ENCODE data around the gene ASAP3. TPM values are rescaled to one million over a fixed set of nuclear protein-coding genes. Genes with fewer than 3 reads are reported as not detected.

The ASAP3 gene
- total and polyA plus RNA-seq, 10 donors, result 2.9 to 13.8 (median 9.0) TPM

- TF ChIP-seq POLR2AphosphoS5 (IDR thresholded peaks at IDR 0.05) (no peak), POLR2A (IDR thresholded peaks at IDR 0.05) (no peak), CTCF (IDR thresholded peaks at IDR 0.05 in 8 of 11, conservative IDR thresholded peaks at IDR 0.05 in 3 of 11) (no peak)
- no peak overlapping the region for H3K4me3 ChIP-seq
- intact Hi-C loops (cut with DNase I; ENCODE audit: low total_unique reads), result no loop called here
Observed at GRCh38 chr1:23481904-23482303, 2.1 kb downstream of the ASAP3 start.

GRCh38 chr1:23481026-23481597 lies 2.9 kb downstream of the ASAP3 start:
- Histone ChIP-seq H3K4me3 (no peak overlapping the region), H3K27ac (no peak overlapping the region), H3K9me3 (no peaks in the 10 kb centered on the region), H3K36me3 (no peaks in the 10 kb centered on the region), H3K27me3 (replicated peaks in 1 of 7) (peaks cover 0 to 48% (median 7%) of the 10 kb centered on the region in 7 donors), H3K4me1 (peaks cover 12 to 26% (median 16%) of the 10 kb centered on the region in 6 donors)
- no peak for TF ChIP-seq POLR2A (IDR thresholded peaks at IDR 0.05)
- TF ChIP-seq POLR2AphosphoS5 (IDR thresholded peaks at IDR 0.05), result no peak
- no peak for TF ChIP-seq CTCF (IDR thresholded peaks at IDR 0.05 in 8 of 11, conservative IDR thresholded peaks at IDR 0.05 in 3 of 11)
- intact Hi-C loops (cut with DNase I; ENCODE audit: low total_unique reads), result no loop called here
- DNase-seq, result no peak
- WGBS, 5 donors, result 77 to 83% (median 78%) methylated on average over 7 of the region's 7 CpGs

More at GRCh38 chr1:23481904-23482303, 2.1 kb downstream of the ASAP3 start:
- Histone ChIP-seq H3K9me3 (no peaks in the 10 kb centered on the region), H3K4me1 (peaks cover 12 to 26% (median 16%) of the 10 kb centered on the region in 6 donors), H3K27ac (no peak overlapping the region), H3K36me3 (no peaks in the 10 kb centered on the region), H3K27me3 (replicated peaks in 1 of 7) (peaks cover 0 to 48% (median 7%) of the 10 kb centered on the region in 7 donors)
- WGBS, 5 donors, result 94 to 99% (median 97%) methylated on average over 6 of the region's 6 CpGs
- no peak for DNase-seq

GRCh38 chr1:23480187-23481025 lies 3.6 kb downstream of the ASAP3 start:
- H3K4me1 ChIP-seq, result peaks cover 12 to 25% (median 16%) of the 10 kb centered on the region in 6 donors
- H3K9me3 ChIP-seq, result no peaks in the 10 kb centered on the region
- intact Hi-C loops (cut with DNase I; ENCODE audit: low total_unique reads), result no loop called here
- no peak for DNase-seq
- WGBS, 5 donors, result 72 to 89% (median 75%) methylated on average over 4 of the region's 4 CpGs
- H3K27me3 ChIP-seq (replicated peaks in 1 of 7), result peaks cover 0 to 48% (median 7%) of the 10 kb centered on the region in 7 donors
- H3K27ac ChIP-seq, result no peak overlapping the region
- H3K36me3 ChIP-seq, result no peaks in the 10 kb centered on the region
- no peak overlapping the region for H3K4me3 ChIP-seq
- TF ChIP-seq POLR2A (IDR thresholded peaks at IDR 0.05) (no peak), POLR2AphosphoS5 (IDR thresholded peaks at IDR 0.05) (no peak), CTCF (IDR thresholded peaks at IDR 0.05 in 8 of 11, conservative IDR thresholded peaks at IDR 0.05 in 3 of 11) (no peak)

GRCh38 chr1:23479666-23479941 lies 4.4 kb downstream of the ASAP3 start:
- Histone ChIP-seq H3K4me1 (peaks cover 7 to 17% (median 11%) of the 10 kb centered on the region in 6 donors), H3K9me3 (no peaks in the 10 kb centered on the region), H3K4me3 (no peak overlapping the region), H3K27me3 (replicated peaks in 1 of 7) (peaks cover 0 to 48% (median 7%) of the 10 kb centered on the region in 7 donors), H3K36me3 (no peaks in the 10 kb centered on the region), H3K27ac (no peak overlapping the region)
- no peak for TF ChIP-seq POLR2A (IDR thresholded peaks at IDR 0.05)
- no peak for TF ChIP-seq POLR2AphosphoS5 (IDR thresholded peaks at IDR 0.05)
- no peak for TF ChIP-seq CTCF (IDR thresholded peaks at IDR 0.05 in 8 of 11, conservative IDR thresholded peaks at IDR 0.05 in 3 of 11)
- DNase-seq, result no peak
- intact Hi-C loops (cut with DNase I; ENCODE audit: low total_unique reads), result no loop called here
- WGBS, 5 donors, result 91 to 98% (median 94%) methylated on average over 2 of the region's 2 CpGs
